ENCODE data around the gene ERVV-1.
"Not testable (repeated sequence)": the region's sequence is repeated elsewhere in the genome, so short reads cannot be mapped to it uniquely, and the experiment has no call there.

ERVV-1 gene

GRCh38 chr19:53013621-53014020, at the start of gene ERVV-1:
TSS of gene ERVV-1 (plus strand) at chr19:53013921. CDS start at chr19:53014091, 170 bp downstream.
- no peak for DNase-seq

- no peak for DNase-seq
These were observed 45.9 kb upstream of the ERVV-1 start for GRCh38 chr19:52967772-52968171.

GRCh38 chr19:52981329-52981728, 32.4 kb upstream of the ERVV-1 start:
- no peak for DNase-seq

GRCh38 chr19:52983167-52983566, 30.6 kb upstream of the ERVV-1 start:
- DNase-seq, result not testable (repeated sequence)

- DNase-seq, result no peak
These were observed 26.5 kb upstream of the ERVV-1 start for GRCh38 chr19:52987221-52987620.

GRCh38 chr19:52988506-52988905, 25.2 kb upstream of the ERVV-1 start:
- no peak for DNase-seq

GRCh38 chr19:52990759-52991418, 22.8 kb upstream of the ERVV-1 start:
- no peak for DNase-seq

GRCh38 chr19:52991484-52991883, 22.2 kb upstream of the ERVV-1 start:
- no peak for DNase-seq

- DNase-seq, result no peak
These were observed 21.4 kb upstream of the ERVV-1 start for GRCh38 chr19:52992109-52993004.

- no peak for DNase-seq
These were observed 20.2 kb upstream of the ERVV-1 start for GRCh38 chr19:52993342-52994178.

- no peak for DNase-seq
These were observed 18.0 kb upstream of the ERVV-1 start for GRCh38 chr19:52995711-52996110.

- DNase-seq, result no peak
These were observed 15.7 kb upstream of the ERVV-1 start for GRCh38 chr19:52997975-52998374.

- DNase-seq, result no peak
These were observed 11.2 kb upstream of the ERVV-1 start for GRCh38 chr19:53002479-53002878.

- no peak for DNase-seq
These were observed 9.5 kb upstream of the ERVV-1 start for GRCh38 chr19:53004242-53004641.

- DNase-seq, result no peak
These were observed 6.5 kb upstream of the ERVV-1 start for GRCh38 chr19:53007200-53007599.

GRCh38 chr19:53007606-53008005, 6.1 kb upstream of the ERVV-1 start:
- no peak for DNase-seq

GRCh38 chr19:53008061-53008778, 5.5 kb upstream of the ERVV-1 start:
- DNase-seq, result no peak

GRCh38 chr19:53010494-53010893, 3.2 kb upstream of the ERVV-1 start:
- no peak for DNase-seq

- DNase-seq, result no peak
These were observed 1.7 kb upstream of the ERVV-1 start for GRCh38 chr19:53012006-53012405.

- DNase-seq, result no peak
These were observed 1.4 kb downstream of the ERVV-1 start for GRCh38 chr19:53015159-53015558.

- DNase-seq, result no peak
These were observed 2.0 kb downstream of the ERVV-1 start for GRCh38 chr19:53015730-53016129.

GRCh38 chr19:53019684-53020083, 6.0 kb downstream of the ERVV-1 start:
- DNase-seq, result no peak

- DNase-seq, result not testable (repeated sequence)
These were observed 14.6 kb downstream of the ERVV-1 start for GRCh38 chr19:53028306-53028705.
